GM08714 (cell line): ENCODE results near the gene RGS6.

ENCODE experiments used
- H3K4me3 ChIP-seq: fragments of 200-500 bp; sonication (Bioruptor generic); 2 replicates; pipeline ENCODE4 v1.5.1; 2014; ENCODE audit warnings: mild to moderate bottlenecking, low read length, inconsistent platforms
- ZNF274 ChIP-seq: IDR thresholded peaks from 2 replicates; pipeline ENCODE4 v1.6.1; 2012; ENCODE audit warnings: mild to moderate bottlenecking, low read depth, low read length

Gene RGS6

DNA sequence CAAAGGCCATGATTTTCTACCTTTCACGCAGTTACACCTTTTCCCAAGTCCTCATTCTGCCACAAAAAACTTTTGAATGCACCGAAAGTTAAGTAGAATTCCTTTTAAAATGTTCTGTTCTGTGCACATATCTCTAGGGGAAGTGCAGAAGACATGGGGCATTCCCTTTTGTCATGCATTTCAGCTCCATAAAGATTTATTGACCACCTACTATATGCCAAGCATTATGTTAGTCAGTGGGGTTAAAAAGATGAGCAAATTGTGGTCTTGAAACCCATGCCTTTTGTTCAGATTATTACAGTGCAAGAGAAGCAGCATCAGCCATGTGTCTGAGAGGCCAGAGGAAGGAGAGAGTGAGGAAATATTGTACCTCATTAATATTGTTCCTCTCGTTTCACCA lies 338.5 kb downstream of the RGS6 start:
- no peak for TF ChIP-seq ZNF274

DNA sequence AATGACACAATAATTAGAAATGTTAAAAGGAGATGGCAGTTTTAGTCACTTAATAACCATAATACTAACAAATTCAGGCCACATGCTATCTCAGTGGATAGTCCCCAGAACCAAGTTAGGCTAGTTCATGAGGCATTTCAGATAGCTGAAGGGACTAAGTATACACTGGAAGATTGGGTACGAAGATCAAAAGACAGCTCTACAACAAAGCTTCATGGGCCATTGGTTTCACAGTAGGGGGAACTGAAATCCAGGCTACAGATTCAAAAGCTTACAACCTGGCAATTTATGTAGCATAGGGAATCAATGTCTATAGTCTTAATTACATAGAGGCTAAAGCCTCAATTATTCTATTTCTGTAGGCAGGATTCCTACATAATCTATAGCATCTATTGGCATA lies 343.0 kb downstream of the RGS6 start:
- TF ChIP-seq ZNF274, result no peak
- no peak overlapping the region for H3K4me3 ChIP-seq

More for the DNA sequence above, 338.5 kb downstream of the RGS6 start:
- no peak overlapping the region for H3K4me3 ChIP-seq

DNA sequence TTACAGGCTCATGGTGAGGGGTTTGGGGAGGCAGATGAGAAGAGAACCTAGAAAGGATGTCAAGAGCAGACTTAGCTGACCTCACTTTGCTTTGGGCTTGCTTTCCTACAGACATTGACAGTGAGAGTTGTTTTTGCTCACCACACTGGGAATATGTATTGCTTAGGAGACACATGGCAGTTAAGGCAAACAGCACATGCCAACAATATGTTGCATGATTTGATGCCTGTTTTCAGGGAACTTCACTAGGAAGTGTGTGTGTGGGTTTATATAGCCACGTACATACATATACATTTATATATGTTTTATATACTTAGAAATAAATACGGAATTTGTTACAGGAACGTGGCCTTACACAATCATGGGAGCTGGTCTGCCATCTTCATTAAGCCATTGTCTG lies 346.1 kb downstream of the RGS6 start:
- no peak overlapping the region for H3K4me3 ChIP-seq
- TF ChIP-seq ZNF274, result no peak

DNA sequence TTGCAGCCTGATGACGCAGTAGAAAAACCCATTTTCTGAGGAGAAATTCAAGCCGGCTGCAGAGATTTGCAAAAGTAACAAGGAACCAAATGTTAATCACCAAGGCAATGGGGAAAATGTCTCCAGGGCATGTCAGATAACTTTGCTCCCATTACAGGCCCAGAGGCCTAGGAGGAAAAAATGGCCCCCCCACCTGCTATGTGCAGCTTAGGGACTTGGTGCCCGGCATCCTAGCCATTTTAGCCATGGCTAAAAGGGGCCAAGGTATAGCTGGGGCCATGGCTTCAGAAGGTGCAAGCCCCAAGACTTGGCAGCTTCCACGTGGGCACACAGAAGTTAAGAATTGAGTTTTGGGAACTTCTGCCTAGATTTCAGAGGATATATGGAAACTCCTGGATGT lies 351.9 kb downstream of the RGS6 start:
- no peak overlapping the region for H3K4me3 ChIP-seq
- no peak for TF ChIP-seq ZNF274

DNA sequence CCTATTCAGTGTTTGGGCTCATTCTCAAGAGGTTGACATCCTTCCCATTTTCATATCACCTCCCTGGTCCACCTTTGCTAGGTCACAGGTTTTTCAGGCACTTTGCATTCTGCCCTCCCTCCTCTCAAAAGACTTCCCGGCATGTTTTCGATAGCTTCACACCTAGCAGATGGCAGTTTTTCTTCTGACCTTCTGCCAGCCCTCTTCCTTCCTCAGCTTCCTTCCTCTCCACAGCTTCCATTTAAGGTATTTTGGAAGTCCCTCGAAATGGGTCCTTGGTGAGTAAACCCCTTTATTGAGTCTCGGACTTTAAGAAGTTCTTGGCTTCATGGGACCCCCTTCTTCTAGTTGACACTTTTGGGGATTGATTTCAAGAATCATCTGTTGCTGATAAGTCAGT lies 358.0 kb downstream of the RGS6 start:
- no peak for TF ChIP-seq ZNF274
- no peak overlapping the region for H3K4me3 ChIP-seq

DNA sequence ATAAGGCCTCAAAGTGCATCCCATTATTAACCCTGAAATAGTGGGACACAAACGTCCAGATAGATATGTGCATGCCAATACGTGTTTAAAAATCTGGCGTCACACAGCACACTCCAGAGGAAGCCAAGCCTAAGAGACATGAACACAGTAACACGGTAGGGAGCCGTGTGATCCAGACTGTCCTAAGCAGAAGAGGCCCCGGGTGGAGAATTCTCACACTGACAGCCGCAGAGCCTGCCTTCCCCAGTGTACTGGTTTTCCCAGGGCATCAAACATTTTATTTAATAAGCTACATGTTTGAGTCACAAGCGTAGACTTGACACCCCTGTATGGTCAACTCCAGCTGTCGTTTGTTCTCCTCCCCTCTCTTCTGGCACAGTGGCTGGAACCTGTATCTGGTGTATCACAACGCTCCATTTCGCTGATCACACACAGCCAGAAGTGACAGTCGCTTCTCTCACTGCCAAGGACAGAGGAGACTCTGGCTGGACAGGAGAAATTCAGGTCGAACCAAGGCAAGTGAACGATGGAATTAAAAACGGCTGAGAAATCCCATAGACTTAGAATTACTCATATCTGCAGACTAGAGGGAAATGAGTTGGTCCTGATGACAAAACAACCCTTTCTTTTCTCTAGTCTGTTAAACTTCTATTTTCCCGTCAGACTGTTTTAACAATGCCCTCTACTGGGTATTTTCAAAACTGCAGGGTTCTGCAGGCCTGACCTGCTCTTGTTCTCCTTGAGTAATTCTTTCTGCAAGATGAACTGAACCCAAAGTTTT lies 359.9 kb downstream of the RGS6 start:
- no peak overlapping the region for H3K4me3 ChIP-seq
- no peak for TF ChIP-seq ZNF274

DNA sequence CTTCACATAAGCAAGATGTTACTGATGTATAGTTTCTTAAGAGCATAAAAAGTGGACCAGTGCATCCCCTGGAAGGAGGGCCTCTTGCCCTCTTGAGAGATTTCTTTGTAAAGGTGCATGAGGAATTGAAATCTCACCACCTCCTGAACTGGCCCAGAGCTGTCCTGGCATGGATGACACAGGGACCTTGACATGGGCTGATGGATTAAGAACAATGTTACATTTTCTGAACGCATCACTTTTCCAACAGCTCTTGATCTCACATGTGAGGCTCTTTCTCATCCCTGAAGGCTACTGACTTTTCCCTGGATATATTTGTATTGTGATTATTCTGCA lies 360.4 kb downstream of the RGS6 start:
- no peak for TF ChIP-seq ZNF274
- no peak overlapping the region for H3K4me3 ChIP-seq

DNA sequence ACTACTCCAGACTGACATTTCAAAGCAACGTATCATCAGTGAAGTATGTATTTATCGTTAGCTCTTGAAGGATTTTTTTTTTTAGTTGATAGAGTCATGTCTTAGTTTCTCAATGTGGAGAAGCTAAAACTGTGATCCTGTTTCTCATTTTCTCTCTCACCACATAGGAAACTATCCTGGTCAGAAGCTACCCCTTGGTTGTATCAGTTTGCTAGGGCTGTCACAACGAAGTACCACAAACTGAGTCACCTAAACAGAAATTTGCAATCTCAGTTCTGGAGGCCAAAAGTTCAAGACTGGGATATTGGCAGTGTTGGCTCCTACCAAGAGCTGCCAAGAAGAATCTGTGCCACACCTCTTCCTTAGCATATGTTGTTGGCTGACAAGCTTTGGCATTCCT lies 369.1 kb downstream of the RGS6 start:
- no peak overlapping the region for H3K4me3 ChIP-seq
- no peak for TF ChIP-seq ZNF274

DNA sequence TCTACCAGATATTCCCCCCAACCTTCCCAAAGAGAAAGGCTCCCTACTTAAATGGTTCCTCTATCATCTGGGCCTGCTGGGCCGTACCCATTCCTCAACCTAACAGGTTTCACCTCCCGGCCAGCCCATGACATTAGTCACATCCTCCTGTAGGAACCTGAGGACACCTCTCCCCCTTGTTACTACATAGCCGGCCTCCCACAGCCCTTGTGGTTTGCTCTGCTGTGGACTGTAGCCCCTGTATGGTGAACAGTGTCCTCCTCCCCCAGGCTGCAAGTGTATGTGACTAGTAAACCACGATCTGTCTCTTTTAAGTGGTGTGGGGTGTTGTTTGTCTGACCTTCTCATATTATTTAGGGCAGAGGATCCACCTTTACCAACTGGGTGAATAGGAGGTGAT lies 371.7 kb downstream of the RGS6 start:
- no peak overlapping the region for H3K4me3 ChIP-seq
- TF ChIP-seq ZNF274, result no peak

DNA sequence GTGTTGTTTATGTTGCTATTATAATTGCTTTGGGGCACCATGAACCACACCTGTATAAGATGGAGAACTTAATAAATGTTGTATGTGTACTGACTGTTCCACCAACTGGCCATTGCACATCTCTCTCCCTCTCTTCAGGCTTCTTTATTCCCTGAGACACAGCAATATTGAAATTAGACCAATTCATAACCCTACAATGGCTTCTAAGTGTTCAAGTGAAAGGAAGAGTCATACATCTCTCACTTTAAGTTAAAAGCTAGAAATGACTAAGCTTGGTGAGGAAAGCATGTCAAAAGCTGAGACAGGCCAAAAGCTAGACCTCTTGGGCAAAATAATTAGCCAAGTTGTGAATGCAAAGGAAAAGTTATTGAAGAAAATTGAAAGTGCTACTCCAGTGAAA lies 373.3 kb downstream of the RGS6 start:
- H3K4me3 ChIP-seq, result no peak overlapping the region
- no peak for TF ChIP-seq ZNF274

DNA sequence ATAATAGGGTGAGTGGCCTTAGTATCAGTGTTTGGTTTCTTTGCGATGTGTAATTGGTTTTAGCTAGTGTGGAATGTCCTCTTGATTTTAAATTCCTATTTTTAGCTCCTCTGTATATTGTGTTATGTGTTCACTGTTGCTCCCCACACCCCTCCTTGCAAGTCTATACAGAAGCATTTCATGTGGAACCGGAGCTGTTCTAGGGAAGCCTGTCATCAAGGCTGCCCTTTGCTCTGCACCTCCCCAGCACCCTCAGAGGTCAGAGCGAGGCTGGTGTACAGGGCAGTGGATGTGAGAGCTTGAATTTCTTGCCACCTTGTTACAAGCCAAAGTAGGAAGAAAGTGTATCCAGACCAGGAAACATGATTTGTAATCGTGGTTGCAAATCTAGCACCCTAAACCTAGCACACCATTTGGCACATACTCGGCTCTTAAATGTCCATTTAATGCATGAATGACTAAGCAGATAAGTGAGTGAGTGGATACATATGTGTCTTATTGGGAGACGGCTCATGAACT lies 376.8 kb downstream of the RGS6 start:
- TF ChIP-seq ZNF274, result no peak
- no peak overlapping the region for H3K4me3 ChIP-seq

DNA sequence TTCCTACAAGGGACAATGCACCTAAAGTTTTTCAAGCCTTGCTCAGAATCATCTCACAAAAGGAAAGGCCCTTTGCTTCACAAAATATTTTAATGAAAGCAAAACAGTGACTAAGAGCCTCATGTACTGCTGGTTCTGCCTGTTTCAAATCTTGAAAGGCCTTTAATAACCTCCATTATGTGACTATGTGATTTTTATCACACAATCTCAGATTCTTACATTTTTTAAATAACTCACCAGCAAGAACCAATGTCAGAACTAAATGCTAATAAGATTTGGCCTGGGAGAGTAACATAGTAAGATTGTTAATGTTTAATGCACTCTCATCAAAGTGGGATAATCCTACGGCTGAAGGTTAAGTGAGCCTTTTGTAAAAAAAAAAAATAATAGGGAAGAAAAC lies 378.9 kb downstream of the RGS6 start:
- H3K4me3 ChIP-seq, result no peak overlapping the region
- no peak for TF ChIP-seq ZNF274

DNA sequence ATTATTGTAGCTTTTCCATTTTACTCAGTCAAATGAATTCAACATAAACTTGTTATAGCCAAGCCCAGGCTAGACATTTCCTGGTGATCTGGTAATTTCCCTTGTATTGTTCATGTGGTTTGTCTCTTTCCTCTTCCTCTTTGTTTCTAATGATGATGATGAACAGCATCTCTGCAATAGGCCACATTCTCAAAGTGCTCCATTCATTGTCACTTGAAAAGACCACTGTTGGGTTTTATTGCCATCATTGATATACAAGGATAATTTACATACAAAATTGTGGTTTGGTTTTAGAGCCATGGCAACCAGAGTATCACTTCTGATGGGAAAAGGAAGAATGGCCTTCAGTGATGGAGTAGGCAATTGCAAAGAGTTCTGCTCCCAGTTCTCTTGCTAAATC lies 379.3 kb downstream of the RGS6 start:
- no peak for TF ChIP-seq ZNF274
- H3K4me3 ChIP-seq, result no peak overlapping the region

DNA sequence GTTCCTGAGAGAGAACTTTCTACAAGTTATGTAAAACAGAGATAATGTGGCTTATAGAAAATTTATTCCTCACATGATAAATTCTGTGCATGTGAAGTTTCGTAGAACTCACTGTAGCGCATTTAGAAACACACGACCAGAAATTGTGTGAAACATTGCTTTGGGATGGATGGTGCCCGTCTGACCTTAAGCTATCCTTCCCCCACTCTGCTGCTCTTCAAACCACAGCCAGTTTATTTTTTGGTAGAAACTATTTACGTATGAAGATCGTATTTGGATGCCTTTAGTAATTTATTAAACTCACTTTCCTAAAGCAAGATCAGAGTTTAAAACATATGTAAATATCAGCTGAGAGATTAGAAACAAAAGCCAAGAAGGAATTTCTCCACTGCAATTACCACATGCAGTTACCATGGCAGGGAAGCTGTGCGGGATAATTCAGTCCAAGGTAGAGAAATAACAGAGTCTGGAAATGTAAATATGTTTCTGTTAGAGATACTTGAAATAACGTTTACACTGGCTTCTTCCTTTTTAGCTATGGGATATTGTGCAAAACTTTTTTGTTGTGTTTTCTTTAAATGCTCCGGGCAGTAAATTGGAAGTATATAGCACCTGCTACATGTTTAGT lies 382.7 kb downstream of the RGS6 start:
- no peak for TF ChIP-seq ZNF274
- H3K4me3 ChIP-seq, result no peak overlapping the region

DNA sequence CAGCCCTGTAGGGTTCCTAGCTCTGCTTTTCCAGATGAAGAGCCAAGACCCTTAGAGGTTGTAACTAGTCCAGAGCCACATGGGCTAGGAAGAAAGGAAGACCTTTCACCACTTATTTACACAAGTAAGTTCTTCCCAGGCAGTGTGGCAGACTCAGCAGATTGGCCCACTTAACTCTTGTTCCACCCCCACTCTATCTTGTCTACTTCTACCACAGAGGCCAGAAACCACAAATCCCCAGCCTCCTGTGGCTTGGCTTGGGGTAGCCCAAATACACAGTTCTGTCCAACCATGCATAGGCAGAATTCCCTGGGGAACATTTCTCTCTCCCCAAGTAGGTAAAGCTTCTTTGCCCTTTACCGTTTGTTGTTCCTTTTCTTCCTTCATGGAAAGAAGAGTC lies 383.5 kb downstream of the RGS6 start:
- no peak overlapping the region for H3K4me3 ChIP-seq
- no peak for TF ChIP-seq ZNF274

DNA sequence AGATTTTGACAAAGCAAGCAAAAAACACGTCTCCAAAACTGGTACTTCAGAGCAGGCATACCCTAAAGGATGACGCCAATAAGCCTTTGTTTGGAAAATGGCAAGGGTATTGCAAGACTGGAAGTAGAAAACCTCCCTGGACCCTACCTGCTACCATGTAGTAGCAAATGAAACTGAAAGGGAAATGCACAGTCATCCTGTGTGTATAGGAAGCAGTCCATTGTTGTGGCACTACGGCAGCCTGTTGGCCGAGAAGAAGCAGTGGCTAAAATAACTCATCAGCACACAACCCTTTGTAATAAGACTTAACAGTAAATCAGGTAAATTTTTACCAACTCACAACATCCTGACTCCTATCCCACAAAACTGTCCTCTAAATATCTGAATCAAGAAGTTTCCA lies 386.4 kb downstream of the RGS6 start:
- H3K4me3 ChIP-seq, result no peak overlapping the region
- TF ChIP-seq ZNF274, result no peak

DNA sequence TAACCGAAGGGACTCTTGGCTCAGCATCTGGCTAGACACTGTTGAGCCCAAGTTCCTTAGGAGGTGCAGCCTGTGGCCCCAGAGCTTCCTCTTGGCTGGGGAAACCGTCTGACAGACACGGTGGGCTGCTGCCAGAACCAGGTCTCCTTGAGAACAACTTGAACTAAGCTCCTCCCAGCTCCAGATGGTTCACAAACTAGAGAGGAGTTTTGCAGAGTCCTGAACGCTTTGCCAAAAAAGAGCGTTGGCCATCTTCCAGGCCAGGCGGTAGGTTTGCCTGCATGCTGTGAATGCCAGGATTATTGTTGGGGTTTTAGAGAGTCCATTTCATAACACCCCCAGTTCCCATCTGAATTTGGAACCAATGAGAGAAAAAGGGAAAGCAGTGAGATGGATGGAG lies 399.8 kb downstream of the RGS6 start:
- H3K4me3 ChIP-seq, result no peak overlapping the region
- no peak for TF ChIP-seq ZNF274
